Chondrocyte (in vitro differentiated cells): ENCODE measurements around the gene B3GNT8. TPM values are rescaled to one million over a fixed set of nuclear protein-coding genes. Genes with fewer than 3 reads are reported as not detected.

Experiments used
- DNase-seq: peaks from one replicate; pipeline ENCODE4 v3.0.0; 2021; ENCODE audit warnings: mixed read lengths, low spot score
- H3K27ac Mint-ChIP-seq: one replicate; pipeline ENCODE4 v1.8.0; 2021; ENCODE audit warnings: mild to moderate bottlenecking, moderate library complexity, mixed read lengths; ENCODE audit not compliant: unreplicated experiment
- H3K27me3 Mint-ChIP-seq: 2 replicates; pipeline ENCODE4 v1.8.0; 2021; ENCODE audit warnings: low read depth, mixed read lengths
- H3K36me3 Mint-ChIP-seq: 2 replicates; pipeline ENCODE4 v1.8.0; 2021; ENCODE audit warnings: low read depth, mixed read lengths
- H3K4me1 Mint-ChIP-seq: 2 replicates; pipeline ENCODE4 v1.8.0; 2021; ENCODE audit warnings: low read depth, mild to moderate bottlenecking, mixed read lengths
- H3K4me3 Mint-ChIP-seq: one replicate; pipeline ENCODE4 v1.8.0; 2021; ENCODE audit warnings: mild to moderate bottlenecking, moderate library complexity, mixed read lengths; ENCODE audit not compliant: unreplicated experiment
- H3K9me3 Mint-ChIP-seq: 2 replicates; pipeline ENCODE4 v1.8.0; 2021; ENCODE audit warnings: low read depth, mixed read lengths
- CTCF ChIP-seq: fragments of 200-600 bp; sonication (generic); IDR thresholded peaks from 2 replicates; pipeline ENCODE4 v1.5.0; 2021; ENCODE audit warnings: antibody characterized with exemption, mild to moderate bottlenecking, moderate library complexity
- total RNA-seq: library from RNA; stranded (reverse); gene quantifications from 3 replicates; pipeline ENCODE4 v1.2.1, GENCODE V29; 2021

The B3GNT8 gene
- total RNA-seq, 1 donor from 2014 or later: 0.70 TPM

- DNase-seq: peak; percentile 28
- Mint-ChIP-seq H3K27ac (no peak overlapping the region), H3K4me3 (no peak overlapping the region), H3K27me3 (peaks cover 31% of the 10 kb centered on the region), H3K36me3 (no peaks in the 10 kb centered on the region), H3K9me3 (no peaks in the 10 kb centered on the region), H3K4me1 (peaks cover 4% of the 10 kb centered on the region)
- TF ChIP-seq CTCF: no peak
Measured at GRCh38 chr19:41447732-41448332, 20.7 kb upstream of the B3GNT8 start.

- peak; percentile 35 for DNase-seq
- H3K9me3 Mint-ChIP-seq: no peaks in the 10 kb centered on the region
- H3K27ac Mint-ChIP-seq: no peak overlapping the region
- no peak overlapping the region for H3K4me3 Mint-ChIP-seq
- TF ChIP-seq CTCF: no peak
- H3K36me3 Mint-ChIP-seq: no peaks in the 10 kb centered on the region
- H3K27me3 Mint-ChIP-seq: peaks cover 28% of the 10 kb centered on the region
- H3K4me1 Mint-ChIP-seq: peaks cover 4% of the 10 kb centered on the region
Measured at GRCh38 chr19:41445575-41445974, 18.4 kb upstream of the B3GNT8 start.

- DNase-seq: peak; percentile 77
- H3K4me1 Mint-ChIP-seq: peaks cover 3% of the 10 kb centered on the region
- peaks cover 22% of the 10 kb centered on the region for H3K27me3 Mint-ChIP-seq
- no peak overlapping the region for H3K4me3 Mint-ChIP-seq
- H3K27ac Mint-ChIP-seq: no peak overlapping the region
- H3K36me3 Mint-ChIP-seq: no peaks in the 10 kb centered on the region
- no peaks in the 10 kb centered on the region for H3K9me3 Mint-ChIP-seq
- TF ChIP-seq CTCF: no peak
Measured at GRCh38 chr19:41443813-41444455, 16.8 kb upstream of the B3GNT8 start.

- Mint-ChIP-seq H3K27ac (no peak within 1 kb of the TSS), H3K9me3 (no peaks in the 10 kb centered on the region), H3K4me1 (peaks cover 3% of the 10 kb centered on the region), H3K4me3 (no peak within 1 kb of the TSS), H3K36me3 (peaks cover under 1% of the 10 kb centered on the region), H3K27me3 (peaks cover 17% of the 10 kb centered on the region)
- DNase-seq: peak; percentile 55
- no peak for TF ChIP-seq CTCF
Measured at GRCh38 chr19:41442473-41443355, 15.5 kb upstream of the B3GNT8 start, which contains the start of gene ERICH4. TSS of gene ERICH4 (plus strand) at chr19:41443156. CDS start at chr19:41443170, 14 bp downstream.

GRCh38 chr19:41441321-41441945 lies 14.3 kb upstream of the B3GNT8 start:
- no peaks in the 10 kb centered on the region for H3K9me3 Mint-ChIP-seq
- peaks cover 2% of the 10 kb centered on the region for H3K36me3 Mint-ChIP-seq
- H3K27ac Mint-ChIP-seq: no peak overlapping the region
- no peak overlapping the region for H3K4me3 Mint-ChIP-seq
- peak; percentile 56 for DNase-seq
- peaks cover 11% of the 10 kb centered on the region for H3K27me3 Mint-ChIP-seq
- peaks cover 3% of the 10 kb centered on the region for H3K4me1 Mint-ChIP-seq
- TF ChIP-seq CTCF: no peak
